NCI-H446 (cell line): ENCODE data around the gene TLR7.
A peak's percentile ranks its signal among the peaks of the same experiment; 100 is the strongest.

Experiments used
- DNase-seq, 2 experiments: peaks; one replicate each; lab custom pipeline; 2025; lab: John Stamatoyannopoulos, UW

TLR7 gene

GRCh38 chrX:12891171-12891570 is 24.3 kb downstream of the TLR7 start:
- DNase-seq: no peak

- no peak for DNase-seq
Observed at GRCh38 chrX:12891915-12892506, 25.1 kb downstream of the TLR7 start.

DNA sequence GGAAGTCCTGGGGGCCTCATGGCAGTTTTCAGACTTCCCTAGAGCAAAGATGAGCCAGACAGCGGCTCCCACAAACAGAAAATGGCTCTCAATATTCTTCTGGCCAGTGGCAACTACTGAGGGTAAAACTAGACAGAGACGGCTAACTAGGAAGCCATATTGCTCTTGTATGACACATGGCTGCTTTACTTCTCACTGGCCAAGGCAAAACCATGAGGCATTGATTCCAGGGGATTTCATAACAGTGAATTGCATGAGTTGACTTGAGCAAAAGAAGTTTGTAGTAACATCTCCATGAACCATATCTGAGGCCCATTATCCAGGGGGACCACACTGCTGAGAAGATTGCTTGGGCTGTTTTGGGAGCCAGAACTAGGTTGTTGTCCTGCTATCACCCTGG is 25.8 kb downstream of the TLR7 start:
- no peak for DNase-seq

DNA sequence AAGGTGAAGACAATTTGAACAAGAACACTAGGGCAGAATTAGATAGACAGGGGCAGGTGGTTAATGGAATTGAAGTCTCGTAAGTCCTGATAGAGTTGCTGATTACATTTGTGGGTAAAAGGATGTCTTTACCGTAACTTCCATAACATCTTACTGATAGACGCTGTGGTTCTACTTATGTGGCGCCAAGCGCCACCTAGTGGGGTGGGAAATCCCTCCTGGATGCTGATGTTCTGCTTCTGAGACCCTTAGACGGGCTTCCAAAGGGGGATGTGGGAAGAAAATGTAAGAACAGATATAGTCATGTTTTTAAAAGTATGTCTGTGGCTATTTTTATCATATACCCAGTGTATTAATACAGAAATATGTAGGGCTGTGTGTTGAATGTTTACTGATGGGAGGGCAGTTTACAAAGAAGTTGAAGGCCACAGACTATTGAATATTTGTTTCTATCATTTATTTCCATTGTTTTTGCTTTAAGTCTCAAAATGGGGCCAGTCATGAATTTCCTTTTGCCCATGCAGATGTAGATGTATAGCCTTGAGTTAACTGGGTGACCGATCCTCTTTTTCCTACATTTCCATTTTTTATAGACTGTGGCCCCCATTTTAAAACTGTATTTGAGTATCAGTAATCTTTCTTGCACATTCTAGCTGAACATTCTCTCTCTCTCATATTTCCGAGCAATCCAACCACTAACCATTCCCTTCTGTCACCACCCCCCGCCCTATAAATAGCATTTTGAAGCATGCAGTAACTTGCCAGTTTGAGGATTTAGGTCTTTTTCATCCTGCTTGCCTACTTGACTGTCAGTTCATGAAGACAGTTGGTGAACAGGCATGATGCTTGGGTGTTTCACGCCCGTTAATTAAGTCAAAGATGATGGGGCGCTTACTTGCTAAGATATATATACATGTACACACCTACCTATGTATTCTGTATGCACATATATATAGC is 27.5 kb downstream of the TLR7 start:
- peak in 1 of 2 experiments; percentile 42 for DNase-seq

GRCh38 chrX:12895866-12896265 is 29.0 kb downstream of the TLR7 start:
- DNase-seq: no peak

DNA sequence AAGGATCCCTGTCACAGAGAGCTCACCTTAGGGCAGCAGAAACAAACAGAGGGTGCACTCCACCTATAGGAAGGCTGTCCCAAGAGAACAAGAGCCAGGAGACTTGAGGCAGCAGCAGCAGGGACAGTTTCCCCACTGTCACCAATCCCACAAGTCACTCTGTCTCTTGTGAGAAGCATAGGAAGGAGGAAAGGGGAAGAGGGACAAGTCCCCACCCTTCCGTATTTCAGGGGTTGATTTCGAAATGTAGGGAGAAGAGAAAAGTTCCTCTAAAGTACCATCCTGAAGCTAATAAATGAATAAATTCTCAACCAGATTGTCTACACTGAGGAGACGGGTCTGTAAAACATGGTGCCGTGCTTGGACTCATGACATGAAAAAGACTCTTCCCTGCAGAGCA is 30.1 kb downstream of the TLR7 start:
- DNase-seq: no peak

DNA sequence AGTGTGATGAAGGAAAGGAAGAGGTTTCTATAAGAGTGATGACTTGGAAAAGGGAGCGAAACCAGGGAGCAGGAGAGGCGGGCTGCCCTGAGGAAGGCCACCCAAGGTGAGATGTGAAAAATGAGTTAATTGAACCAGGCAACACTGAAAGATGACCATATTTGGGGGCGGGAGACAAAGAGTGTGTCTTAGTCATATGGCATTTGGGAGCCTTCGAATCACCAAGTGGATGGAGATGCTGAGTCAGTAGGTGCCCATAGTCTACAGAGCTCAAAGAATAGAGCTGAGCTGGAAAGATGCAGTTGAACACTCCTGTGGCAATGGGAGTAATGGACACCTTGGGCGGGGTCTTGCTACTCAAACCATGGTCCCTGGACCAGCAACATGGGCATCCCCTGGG is 31.2 kb downstream of the TLR7 start:
- DNase-seq: no peak

DNA sequence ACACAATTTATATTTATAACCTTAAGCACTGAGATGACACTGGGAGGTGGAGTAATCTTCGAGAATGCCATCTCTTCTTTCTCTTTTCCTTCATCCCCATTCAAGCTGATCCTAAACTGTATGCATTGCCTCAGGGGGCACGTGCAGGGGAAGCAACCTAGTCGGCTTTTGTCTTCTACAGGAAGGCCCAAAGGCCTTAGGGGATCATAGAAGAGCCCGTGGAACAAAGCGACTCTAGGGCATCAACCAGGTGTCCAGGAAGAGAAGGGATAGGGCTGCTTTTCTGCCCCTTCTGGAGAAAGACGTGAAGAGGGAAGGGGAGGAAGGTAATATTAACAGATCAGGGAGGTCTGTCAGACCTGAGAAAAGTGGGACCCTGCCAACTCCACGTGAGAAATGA is 32.6 kb downstream of the TLR7 start:
- no peak for DNase-seq

GRCh38 chrX:12901486-12901885 is 34.6 kb downstream of the TLR7 start:
- DNase-seq: peak in 1 of 2 experiments; percentile 58

DNA sequence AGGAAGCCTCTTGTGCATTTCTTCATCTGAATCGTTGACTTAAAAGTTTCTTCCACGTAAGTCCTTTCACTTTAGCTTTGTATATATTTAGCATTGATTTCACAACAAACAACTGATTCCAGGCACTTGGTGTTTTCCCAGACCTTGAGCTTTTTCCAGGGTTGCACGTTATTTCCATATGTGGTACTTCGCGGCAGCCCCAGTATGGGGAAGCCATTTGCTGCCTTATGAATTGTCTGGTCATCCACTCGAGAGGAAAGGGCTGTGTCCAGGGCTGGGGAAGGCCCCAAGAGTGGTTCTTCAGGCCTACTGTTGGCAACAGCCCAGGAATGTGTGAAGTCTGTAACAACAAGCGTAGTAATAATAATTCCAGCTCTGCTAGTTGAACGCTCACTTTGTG is 36.8 kb downstream of the TLR7 start:
- DNase-seq: no peak

GRCh38 chrX:12906046-12906761 is 39.3 kb downstream of the TLR7 start, which contains the start of gene TLR8:
Gene TLR8 (plus strand): TSS chrX:12906620. CDS start chrX:12906707, 87 bp downstream.
- DNase-seq: no peak

- no peak for DNase-seq
Observed at GRCh38 chrX:12910423-12911121, 43.7 kb downstream of the TLR7 start.

DNA sequence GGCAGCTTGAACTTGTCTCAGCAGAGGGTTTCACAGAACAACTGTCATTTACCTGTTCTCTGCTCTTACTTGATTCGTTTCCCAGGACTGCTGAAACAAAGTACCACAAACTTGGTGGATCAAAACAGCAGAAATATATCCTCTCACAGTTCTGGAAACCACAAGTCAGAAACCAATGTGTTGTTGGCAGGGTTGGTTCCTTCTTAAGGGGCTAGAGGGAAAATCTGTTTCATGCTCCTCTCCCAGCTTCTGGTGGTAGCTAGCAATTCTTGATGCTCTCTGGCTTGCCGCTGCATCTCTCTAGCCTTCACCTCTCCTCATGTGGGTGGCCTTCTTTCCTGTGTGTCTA is 44.2 kb downstream of the TLR7 start:
- no peak for DNase-seq

DNA sequence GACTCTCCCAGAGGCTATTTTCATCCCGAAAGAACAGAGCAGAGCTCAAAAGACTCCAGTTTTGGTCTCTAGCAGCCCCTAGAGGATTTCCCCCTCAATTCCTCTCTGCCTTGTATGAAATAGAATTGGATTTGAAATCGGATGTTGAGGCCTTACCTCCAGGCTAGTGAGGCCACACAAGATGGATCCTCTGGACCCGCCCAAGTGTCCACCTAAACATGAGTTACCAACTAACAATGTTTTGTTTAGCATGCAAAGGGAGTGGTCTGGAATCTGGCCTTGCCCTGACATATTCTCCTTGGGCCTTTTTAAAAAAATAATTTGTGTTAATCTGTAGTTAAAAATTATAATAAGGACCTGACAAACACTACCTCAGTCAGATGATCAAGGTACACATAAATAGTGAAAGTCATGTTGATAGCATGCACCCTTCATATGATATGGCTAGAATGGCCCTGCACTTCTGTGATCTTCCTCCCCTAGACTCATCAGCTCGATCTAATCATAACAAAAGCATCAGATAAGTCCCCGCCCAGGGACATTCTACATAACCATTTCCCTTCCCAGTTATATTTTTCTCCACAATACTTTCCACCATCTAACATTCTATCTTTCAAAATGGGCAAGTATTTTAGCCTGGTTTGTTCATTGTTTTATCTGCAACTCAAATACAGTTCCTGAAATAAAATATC is 46.1 kb downstream of the TLR7 start:
- DNase-seq: no peak

- no peak for DNase-seq
Observed at GRCh38 chrX:12917753-12918152, 50.9 kb downstream of the TLR7 start.

DNA sequence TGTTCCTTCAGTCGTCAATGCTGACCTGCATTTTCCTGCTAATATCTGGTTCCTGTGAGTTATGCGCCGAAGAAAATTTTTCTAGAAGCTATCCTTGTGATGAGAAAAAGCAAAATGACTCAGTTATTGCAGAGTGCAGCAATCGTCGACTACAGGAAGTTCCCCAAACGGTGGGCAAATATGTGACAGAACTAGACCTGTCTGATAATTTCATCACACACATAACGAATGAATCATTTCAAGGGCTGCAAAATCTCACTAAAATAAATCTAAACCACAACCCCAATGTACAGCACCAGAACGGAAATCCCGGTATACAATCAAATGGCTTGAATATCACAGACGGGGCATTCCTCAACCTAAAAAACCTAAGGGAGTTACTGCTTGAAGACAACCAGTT is 52.2 kb downstream of the TLR7 start:
- DNase-seq: no peak

- no peak for DNase-seq
Observed at GRCh38 chrX:12919620-12920019, 52.7 kb downstream of the TLR7 start.

- no peak for DNase-seq
Observed at GRCh38 chrX:12920990-12921389, 54.1 kb downstream of the TLR7 start.

DNA sequence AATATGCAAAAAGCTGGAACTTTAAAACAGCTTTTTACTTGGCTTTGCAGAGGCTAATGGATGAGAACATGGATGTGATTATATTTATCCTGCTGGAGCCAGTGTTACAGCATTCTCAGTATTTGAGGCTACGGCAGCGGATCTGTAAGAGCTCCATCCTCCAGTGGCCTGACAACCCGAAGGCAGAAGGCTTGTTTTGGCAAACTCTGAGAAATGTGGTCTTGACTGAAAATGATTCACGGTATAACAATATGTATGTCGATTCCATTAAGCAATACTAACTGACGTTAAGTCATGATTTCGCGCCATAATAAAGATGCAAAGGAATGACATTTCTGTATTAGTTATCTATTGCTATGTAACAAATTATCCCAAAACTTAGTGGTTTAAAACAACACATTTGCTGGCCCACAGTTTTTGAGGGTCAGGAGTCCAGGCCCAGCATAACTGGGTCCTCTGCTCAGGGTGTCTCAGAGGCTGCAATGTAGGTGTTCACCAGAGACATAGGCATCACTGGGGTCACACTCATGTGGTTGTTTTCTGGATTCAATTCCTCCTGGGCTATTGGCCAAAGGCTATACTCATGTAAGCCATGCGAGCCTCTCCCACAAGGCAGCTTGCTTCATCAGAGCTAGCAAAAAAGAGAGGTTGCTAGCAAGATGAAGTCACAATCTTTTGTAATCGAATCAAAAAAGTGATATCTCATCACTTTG is 55.2 kb downstream of the TLR7 start:
- DNase-seq: no peak

DNA sequence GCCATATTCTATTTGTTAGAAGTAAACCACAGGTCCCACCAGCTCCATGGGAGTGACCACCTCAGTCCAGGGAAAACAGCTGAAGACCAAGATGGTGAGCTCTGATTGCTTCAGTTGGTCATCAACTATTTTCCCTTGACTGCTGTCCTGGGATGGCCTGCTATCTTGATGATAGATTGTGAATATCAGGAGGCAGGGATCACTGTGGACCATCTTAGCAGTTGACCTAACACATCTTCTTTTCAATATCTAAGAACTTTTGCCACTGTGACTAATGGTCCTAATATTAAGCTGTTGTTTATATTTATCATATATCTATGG is 55.7 kb downstream of the TLR7 start:
- DNase-seq: no peak

GRCh38 chrX:12929701-12930100 is 62.8 kb downstream of the TLR7 start:
- no peak for DNase-seq
